B cell (primary cell): ENCODE results near the gene OVCH1. TPM values are rescaled to one million over a fixed set of nuclear protein-coding genes. Genes with fewer than 3 reads are reported as not detected.

Experiments
- ATAC-seq: fragments of 200-7000 bp; cut with Tn5 transposase; one replicate; pipeline ENCODE4 v1.10.0; 2021; ENCODE audit warnings: low read depth, mild to moderate bottlenecking, moderate number of reproducible peaks, moderate library complexity
- CTCF ChIA-PET: fragments of 350-600 bp; sonication (Branson Sonifier 250); formaldehyde crosslinking; loops from one replicate; lab custom pipeline; 2021; ENCODE audit warnings: antibody characterized with exemption, inconsistent platforms; lab: Charles Lee
- POLR2A ChIA-PET: fragments of 350-600 bp; sonication (Branson Sonifier 250); formaldehyde crosslinking; loops from one replicate; lab custom pipeline; 2021; ENCODE audit warnings: antibody characterized with exemption; lab: Charles Lee
- DNase-seq: peaks from one replicate; pipeline ENCODE4 v3.0.0; 2013
- H2AFZ ChIP-seq: 2 replicates; pipeline ENCODE4 v1.6.1; 2012; ENCODE audit warnings: mild to moderate bottlenecking, low read depth, low read length; ENCODE audit not compliant: insufficient read depth, poor library complexity, severe bottlenecking
- H3K27ac ChIP-seq, 2 donors: 1 replicate in 1 of 2; 2 replicates in 1 of 2; pipeline ENCODE4 v1.5.1; 2012 to 2013; ENCODE audit warnings: low read length in 2 of 2, mild to moderate bottlenecking in 2 of 2, moderate library complexity in 1 of 2
- H3K27me3 ChIP-seq, 4 experiments: fragments of 200-600 bp in 1 of 4; sonication (generic) in 1 of 4; replicated peaks in 1 of 4; 1 replicate in 2 of 4; 2 replicates in 2 of 4; pipeline versions ENCODE4 v1.6.1 to v1.7.0; 2013 to 2016; ENCODE audit warnings: low read length in 3 of 4, mild to moderate bottlenecking in 2 of 4, mixed read lengths in 1 of 4, moderate library complexity in 1 of 4; ENCODE audit not compliant: insufficient read depth in 4 of 4, control insufficient read depth in 3 of 4; ENCODE audit errors: control extremely low read depth in 1 of 4
- H3K36me3 ChIP-seq, 2 experiments: replicated peaks in 1 of 2; 1 replicate in 1 of 2; 2 replicates in 1 of 2; pipeline versions ENCODE4 v1.6.1 to v1.7.1; 2013; ENCODE audit warnings: low read length in 1 of 2; ENCODE audit not compliant: insufficient read depth in 2 of 2, control insufficient read depth in 1 of 2; ENCODE audit errors: control extremely low read depth in 1 of 2, extremely low read depth in 1 of 2
- H3K4me1 ChIP-seq, 2 donors: fragments of 200-600 bp in 1 of 2; sonication (generic) in 1 of 2; 1 replicate in 1 of 2; 2 replicates in 1 of 2; pipeline versions ENCODE4 v1.5.1 to v1.6.1; 2013 to 2017; ENCODE audit warnings: low read length in 2 of 2; ENCODE audit not compliant: control insufficient read depth in 2 of 2, insufficient read depth in 2 of 2
- H3K4me2 ChIP-seq: replicated peaks from 2 replicates; pipeline ENCODE3; 2012; ENCODE audit warnings: mild to moderate bottlenecking, low read depth, low read length; ENCODE audit not compliant: poor library complexity, severe bottlenecking
- H3K4me3 ChIP-seq, 5 experiments: fragments of 200-600 bp in 1 of 5; sonication (generic) in 1 of 5; 1 replicate in 3 of 5; 2 replicates in 2 of 5; pipeline versions ENCODE4 v1.5.1 to v1.7.0; 2011 to 2016; ENCODE audit warnings: low read length in 4 of 5, mild to moderate bottlenecking in 4 of 5, low read depth in 2 of 5, control low read depth in 1 of 5, moderate library complexity in 1 of 5; ENCODE audit not compliant: insufficient read depth in 1 of 5; ENCODE audit errors: control extremely low read depth in 1 of 5, extremely low read depth in 1 of 5
- H3K79me2 ChIP-seq: fragments of 200-600 bp; sonication (generic); one replicate; pipeline ENCODE4 v1.6.0; 2016; ENCODE audit warnings: low read length; ENCODE audit not compliant: control insufficient read depth, insufficient read depth
- H3K9ac ChIP-seq: fragments of 200-600 bp; sonication (generic); 2 replicates; pipeline ENCODE4 v1.6.1; 2017; ENCODE audit warnings: mild to moderate bottlenecking, low read length, moderate library complexity
- H3K9me3 ChIP-seq, 3 donors: one replicate each; pipeline versions ENCODE4 v1.6.1 to v1.7.1; 2013; ENCODE audit warnings: low read length in 2 of 3; ENCODE audit not compliant: control insufficient read depth in 2 of 3, insufficient read depth in 1 of 3; ENCODE audit errors: control extremely low read depth in 1 of 3
- H4K20me1 ChIP-seq: 2 replicates; pipeline ENCODE4 v1.6.0; 2012; ENCODE audit warnings: mild to moderate bottlenecking, low read length; ENCODE audit not compliant: insufficient read depth, control insufficient read depth, poor library complexity, severe bottlenecking
- H3K27ac Mint-ChIP-seq: one replicate; pipeline ENCODE4 v1.8.0; 2021; ENCODE audit warnings: mixed read lengths
- H3K27me3 Mint-ChIP-seq: one replicate; pipeline ENCODE4 v1.8.0; 2021; ENCODE audit warnings: mixed read lengths
- H3K4me1 Mint-ChIP-seq: one replicate; pipeline ENCODE4 v1.8.0; 2021; ENCODE audit warnings: mixed read lengths
- H3K4me3 Mint-ChIP-seq: one replicate; pipeline ENCODE4 v1.8.0; 2021; ENCODE audit warnings: mixed read lengths
- H3K9me3 Mint-ChIP-seq: one replicate; pipeline ENCODE4 v1.8.0; 2022; ENCODE audit warnings: mixed read lengths; ENCODE audit not compliant: insufficient read depth
- CTCF ChIP-seq: fragments of 200-600 bp; IDR thresholded peaks from one replicate; pipeline ENCODE4 v1.8.0; 2022; ENCODE audit warnings: antibody characterized with exemption, mild to moderate bottlenecking
- EZH2 ChIP-seq: IDR thresholded peaks from 2 replicates; pipeline ENCODE4 v1.6.1; 2012; ENCODE audit warnings: borderline replicate concordance, low read depth, mild to moderate bottlenecking, moderate library complexity, low read length; ENCODE audit not compliant: insufficient read depth, poor library complexity, severe bottlenecking
- WGBS: methylation state at CpG from one replicate; pipeline ENCODE4 v1.1.5; 2013; ENCODE audit warnings: missing lambda C conversion rate; ENCODE audit not compliant: insufficient coverage; 5-methylcytosine and 5-hydroxymethylcytosine counted together
- intact Hi-C: fragments of 100-400 bp; cut with micrococcal nuclease; formaldehyde crosslinking; loops from one replicate; pipeline ENCODE4 v1.10.0; 2022
- polyA plus RNA-seq: library from polyadenylated mRNA; depleted of rRNA; stranded (reverse); fragments of >200 nt; gene quantifications from 2 replicates; pipeline ENCODE4 v1.2.3, GENCODE V29; 2012
- total RNA-seq, 2 donors: library from RNA; stranded (reverse); fragments of 120-200 nt in 1 of 2; gene quantifications; 1 replicate in 1 of 2; 2 replicates in 1 of 2; pipeline versions ENCODE4 v1.2.3 to v1.2.4, GENCODE V29; 2013 to 2022

OVCH1 gene
- total and polyA plus RNA-seq, 2 donors (not counting 1 experiment from before 2014, with no cell fraction given): not detected

- Histone ChIP-seq H3K36me3 (no peaks in the 10 kb centered on the region), H3K9ac (no peak overlapping the region), H3K4me3 (no peak overlapping the region), H3K27ac (no peak overlapping the region), H2AFZ (no peak overlapping the region), H3K27me3 (no peaks in the 10 kb centered on the region), H3K79me2 (no peaks in the 10 kb centered on the region), H3K4me2 (no peak overlapping the region), H4K20me1 (no peaks in the 10 kb centered on the region), H3K9me3 (no peaks in the 10 kb centered on the region), H3K4me1 (no peaks in the 10 kb centered on the region)
- intact Hi-C loops: no loop called here
- CTCF ChIA-PET: no interaction called here
- no peak overlapping the region for H3K4me3 Mint-ChIP-seq
- no peak overlapping the region for H3K27ac Mint-ChIP-seq
- no peaks in the 10 kb centered on the region for H3K9me3 Mint-ChIP-seq
- TF ChIP-seq CTCF (no peak), EZH2 (no peak)
- no peaks in the 10 kb centered on the region for H3K4me1 Mint-ChIP-seq
- H3K27me3 Mint-ChIP-seq: peaks cover 38% of the 10 kb centered on the region
- POLR2A ChIA-PET: no interaction called here
- ATAC-seq: no peak
- no peak for DNase-seq
Measured at GRCh38 chr12:29402437-29402836, 95.0 kb downstream of the OVCH1 start.

- H3K27me3 Mint-ChIP-seq: peaks cover 43% of the 10 kb centered on the region
- H3K4me3 ChIP-seq: no peak overlapping the region
- H3K27ac Mint-ChIP-seq: no peak overlapping the region
- DNase-seq (no peak), ATAC-seq (no peak)
- no peaks in the 10 kb centered on the region for H3K9me3 ChIP-seq
- WGBS: no CpG with 5 or more reads among the region's 1 CpG
- no peaks in the 10 kb centered on the region for H3K79me2 ChIP-seq
- ChIA-PET POLR2A (no interaction called here), CTCF (no interaction called here)
- no peaks in the 10 kb centered on the region for H3K9me3 Mint-ChIP-seq
- no peaks in the 10 kb centered on the region for H3K36me3 ChIP-seq
- no peak overlapping the region for H3K27ac ChIP-seq
- TF ChIP-seq EZH2: no peak
- no peak for TF ChIP-seq CTCF
- no peak overlapping the region for H3K4me2 ChIP-seq
- H3K4me1 Mint-ChIP-seq: no peaks in the 10 kb centered on the region
- H3K4me3 Mint-ChIP-seq: no peak overlapping the region
- no peak overlapping the region for H2AFZ ChIP-seq
- no peaks in the 10 kb centered on the region for H4K20me1 ChIP-seq
- H3K9ac ChIP-seq: no peak overlapping the region
- intact Hi-C loops: no loop called here
- peaks cover 0 to 4% (median 0%) of the 10 kb centered on the region in 4 experiments for H3K27me3 ChIP-seq
- no peaks in the 10 kb centered on the region for H3K4me1 ChIP-seq
Measured at GRCh38 chr12:29398495-29398894, 99.0 kb downstream of the OVCH1 start.
